ENCODE measurements around the gene LSM2. TPM values are rescaled to one million over a fixed set of nuclear protein-coding genes. Genes with fewer than 3 reads are reported as not detected.

Gene LSM2
- total RNA-seq, 1 donor from 2014 or later, result 51.6 TPM

DNA sequence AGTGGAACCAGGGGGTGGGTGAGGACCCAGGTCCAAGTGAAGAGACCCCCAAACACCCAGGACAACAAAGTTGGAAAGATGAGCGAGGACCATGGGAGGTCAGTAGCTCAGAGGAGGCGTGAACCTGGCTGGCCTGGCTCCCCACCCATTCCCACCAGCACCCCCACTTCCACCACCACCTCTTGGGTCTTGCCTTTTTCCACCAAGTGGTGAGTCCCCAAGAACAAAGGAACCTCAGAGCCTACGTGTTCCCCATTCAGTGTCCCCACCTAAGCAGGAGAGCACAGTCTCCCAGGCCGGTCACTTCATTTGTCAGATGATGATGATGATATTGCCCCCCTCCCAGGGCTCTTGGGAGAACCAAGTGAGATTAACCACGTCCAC is 29.1 kb downstream of the LSM2 start:
- no peak for DNase-seq (ENCODE audit: extremely low spot score in 2 of 2)
- Histone ChIP-seq H3K9me3 (no peaks in the 10 kb centered on the region), H3K27ac (peak overlapping the region; percentile 51), H3K27me3 (no peaks in the 10 kb centered on the region), H3K4me3 (no peak overlapping the region), H3K4me1 (peaks cover 11% of the 10 kb centered on the region), H3K36me3 (peaks cover 0 to 39% of the 10 kb centered on the region in 2 donors)
- intact Hi-C loops (cut with DNase I), result no loop called here
- TF ChIP-seq POLR2A (IDR thresholded peaks at IDR 0.05) (no peak), CTCF (IDR thresholded peaks at IDR 0.05) (no peak), POLR2AphosphoS5 (IDR thresholded peaks at IDR 0.05; ENCODE audit: insufficient read depth in 1 of 2, low read depth in 1 of 2) (no peak)

DNA sequence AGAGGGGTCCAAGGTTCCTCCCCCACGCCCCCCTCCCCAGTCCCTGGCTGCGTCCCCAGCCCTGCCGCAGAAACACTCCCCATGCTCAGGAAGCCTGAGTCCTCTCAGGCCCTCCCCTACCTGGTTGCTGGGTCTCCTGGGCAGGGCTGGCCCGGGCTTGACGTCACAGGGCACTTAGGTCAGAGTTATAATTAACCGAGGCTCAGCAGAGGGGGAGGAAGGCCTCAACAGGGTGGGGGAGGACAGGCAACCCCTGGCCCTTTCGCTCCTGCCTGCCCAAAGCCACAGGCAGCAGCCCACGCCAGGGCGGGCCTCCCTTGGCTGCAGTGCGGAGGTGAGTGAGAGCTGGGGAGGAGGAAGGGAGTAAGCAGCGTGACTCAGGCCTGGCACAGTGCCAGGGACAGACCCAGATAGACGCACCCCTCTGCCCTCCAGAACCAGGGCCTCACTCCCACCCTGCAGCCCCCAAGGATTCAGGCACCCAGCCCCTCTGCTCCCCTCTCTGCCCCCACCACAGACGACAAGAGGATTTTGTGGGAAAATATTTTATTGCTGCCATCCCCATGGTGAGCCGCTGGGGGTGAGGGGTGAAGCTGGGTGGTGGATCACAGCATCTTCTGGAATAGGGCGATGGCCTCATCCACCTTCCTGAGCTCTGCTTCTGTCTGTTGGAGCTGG is 29.6 kb downstream of the LSM2 start, which contains the start of gene VWA7:
VWA7 (minus strand) TSS at position 340 of the 678 bp plus-strand sequence. CDS start 549 bp downstream, outside the sequence.
- no peaks in the 10 kb centered on the region for H3K9me3 ChIP-seq
- peak within 1 kb of the TSS; percentile 51 for H3K27ac ChIP-seq
- peak in 1 of 2 donors; percentile 94 for DNase-seq (ENCODE audit: extremely low spot score in 2 of 2)
- intact Hi-C loops (cut with DNase I), result no loop called here
- H3K4me1 ChIP-seq, result peaks cover 11% of the 10 kb centered on the region
- peak within 1 kb of the TSS in 1 of 2 donors; percentile 4 for H3K4me3 ChIP-seq
- no peaks in the 10 kb centered on the region for H3K27me3 ChIP-seq
- TF ChIP-seq POLR2AphosphoS5 (IDR thresholded peaks at IDR 0.05; ENCODE audit: insufficient read depth in 1 of 2, low read depth in 1 of 2) (peak; percentile 44 to 64), CTCF (IDR thresholded peaks at IDR 0.05) (no peak)
- peaks cover 0 to 34% of the 10 kb centered on the region in 2 donors for H3K36me3 ChIP-seq

- TF ChIP-seq CTCF (IDR thresholded peaks at IDR 0.05) (no peak), POLR2AphosphoS5 (IDR thresholded peaks at IDR 0.05; ENCODE audit: insufficient read depth in 1 of 2, low read depth in 1 of 2) (no peak), POLR2A (IDR thresholded peaks at IDR 0.05) (no peak)
- H3K36me3 ChIP-seq, result peaks cover 0 to 29% of the 10 kb centered on the region in 2 donors
- intact Hi-C loops (cut with DNase I), result no loop called here
- peak overlapping the region in 1 of 2 donors; percentile 4 for H3K4me3 ChIP-seq
- no peaks in the 10 kb centered on the region for H3K27me3 ChIP-seq
- peaks cover 11% of the 10 kb centered on the region for H3K4me1 ChIP-seq
- DNase-seq (ENCODE audit: extremely low spot score in 2 of 2), result no peak
- H3K9me3 ChIP-seq, result no peaks in the 10 kb centered on the region
- peak overlapping the region; percentile 51 for H3K27ac ChIP-seq
These were observed 30.2 kb downstream of the LSM2 start for GRCh38 chr6:31776485-31776988.

DNA sequence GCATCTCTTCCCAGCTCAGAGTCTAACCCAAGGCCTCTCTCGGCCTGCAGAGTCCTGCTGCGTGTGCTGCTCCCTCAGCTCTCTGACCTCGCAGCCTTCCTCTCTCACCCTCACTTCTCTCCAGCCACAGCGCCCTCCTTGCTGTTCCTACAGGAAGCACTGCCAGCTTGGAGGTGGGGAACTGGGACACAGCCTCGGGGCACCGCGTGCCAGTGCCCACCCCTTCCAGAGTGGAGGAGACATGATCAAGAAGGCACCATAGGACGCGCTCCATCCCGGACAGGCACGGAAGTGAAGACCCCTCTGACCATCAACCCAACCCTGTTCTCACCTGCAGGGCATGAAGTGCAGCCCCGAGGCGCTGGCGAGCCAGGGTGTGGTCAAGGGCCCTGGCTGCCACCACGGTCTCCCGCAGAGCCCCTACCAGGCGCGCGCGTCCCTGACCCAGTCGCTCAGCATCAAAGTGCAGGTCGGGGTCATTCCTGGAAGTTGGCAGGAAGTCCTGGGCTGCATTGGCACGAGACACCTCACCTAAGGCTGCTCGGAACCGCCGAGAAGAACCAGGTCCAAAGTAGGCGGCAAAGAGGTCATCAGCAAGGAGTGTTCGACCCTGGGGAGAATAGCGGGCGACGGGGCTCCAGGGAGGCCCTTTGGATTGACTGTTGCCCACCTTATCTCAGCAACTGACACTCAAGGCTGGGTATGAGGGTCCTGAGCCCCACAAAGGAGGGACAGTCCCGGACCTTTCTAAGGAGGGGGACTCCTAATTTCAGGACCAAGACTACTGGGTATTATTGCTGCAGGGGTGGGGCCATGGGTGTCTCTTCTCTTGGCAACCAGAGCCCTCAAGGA is 30.9 kb downstream of the LSM2 start:
- H3K36me3 ChIP-seq, result peaks cover 0 to 22% of the 10 kb centered on the region in 2 donors
- H3K27ac ChIP-seq, result no peak overlapping the region
- no peaks in the 10 kb centered on the region for H3K27me3 ChIP-seq
- intact Hi-C loops (cut with DNase I), result no loop called here
- no peak overlapping the region for H3K4me3 ChIP-seq
- DNase-seq (ENCODE audit: extremely low spot score in 2 of 2), result peak in 1 of 2 donors; percentile 95
- no peak for TF ChIP-seq POLR2A (IDR thresholded peaks at IDR 0.05)
- TF ChIP-seq CTCF (IDR thresholded peaks at IDR 0.05), result no peak
- no peak for TF ChIP-seq POLR2AphosphoS5 (IDR thresholded peaks at IDR 0.05; ENCODE audit: insufficient read depth in 1 of 2, low read depth in 1 of 2)
- H3K9me3 ChIP-seq, result no peaks in the 10 kb centered on the region
- peaks cover 11% of the 10 kb centered on the region for H3K4me1 ChIP-seq

Data from vagina (tissue), 2 donors.